Measurements from ENCODE around the gene IFI6.

IFI6 gene

GRCh38 chr1:27666294-27666693 is 5.7 kb downstream of the IFI6 start:
- H3K18ac ChIP-seq (ENCODE audit: low read length): no peak overlapping the region
- no peaks in the 10 kb centered on the region for H3K79me2 ChIP-seq (ENCODE audit: control insufficient read depth, insufficient read depth, low read length, poor library complexity)
- H3K4me1 ChIP-seq (ENCODE audit: control insufficient read depth in 1 of 2, insufficient read depth in 2 of 2, low read length in 2 of 2): peaks cover 3 to 7% of the 10 kb centered on the region in 2 experiments
- no peak for DNase-seq
- no peak overlapping the region for H3K9ac ChIP-seq (ENCODE audit: low read length)
- H2AK5ac ChIP-seq (ENCODE audit: low read length): no peak overlapping the region
- no peak overlapping the region for H3K27ac ChIP-seq (ENCODE audit: low read depth, low read length)
- no peak overlapping the region for H4K12ac ChIP-seq (ENCODE audit: low read depth, low read length)
- H3K9me3 ChIP-seq (ENCODE audit: insufficient read depth, low read depth, low read length): peaks cover 2% of the 10 kb centered on the region
- no peak overlapping the region for H4K8ac ChIP-seq (ENCODE audit: low read depth, low read length)
- no peak overlapping the region for H2BK120ac ChIP-seq (ENCODE audit: insufficient read depth, low read length, poor library complexity)
- H4K91ac ChIP-seq (ENCODE audit: low read depth, low read length): no peak overlapping the region
- H3K4me2 ChIP-seq (ENCODE audit: low read length): no peak overlapping the region
- WGBS (ENCODE audit: extremely low coverage, insufficient coverage, insufficient read length): no CpG with 5 or more reads among the region's 4 CpGs
- H2BK12ac ChIP-seq (ENCODE audit: low read length): no peak overlapping the region
- peaks cover 4% of the 10 kb centered on the region for H3K79me1 ChIP-seq (ENCODE audit: low read length)
- no peak overlapping the region for H3K14ac ChIP-seq (ENCODE audit: low read length)
- H3K23ac ChIP-seq (ENCODE audit: low read length): no peak overlapping the region
- H3K36me3 ChIP-seq (ENCODE audit: control insufficient read depth in 1 of 2, insufficient read depth in 2 of 2, low read length in 2 of 2): peaks cover 0 to 3% of the 10 kb centered on the region in 2 experiments
- no peak overlapping the region for H3K4ac ChIP-seq (ENCODE audit: low read depth, low read length)
- H3K4me3 ChIP-seq (ENCODE audit: low read depth, low read length): no peak overlapping the region
- H3K27me3 ChIP-seq (ENCODE audit: insufficient read depth, low read length): no peaks in the 10 kb centered on the region
- H2BK5ac ChIP-seq (ENCODE audit: low read depth, low read length, poor library complexity): no peak overlapping the region
- no peak overlapping the region for H2AFZ ChIP-seq (ENCODE audit: insufficient read depth, low read length, poor library complexity)

- H2BK120ac ChIP-seq (ENCODE audit: insufficient read depth, low read length, poor library complexity): no peak overlapping the region
- no CpG with 5 or more reads among the region's 9 CpGs for WGBS (ENCODE audit: extremely low coverage, insufficient coverage, insufficient read length)
- no peak overlapping the region for H3K14ac ChIP-seq (ENCODE audit: low read length)
- H3K79me1 ChIP-seq (ENCODE audit: low read length): peaks cover 4% of the 10 kb centered on the region
- H3K18ac ChIP-seq (ENCODE audit: low read length): no peak overlapping the region
- no peak overlapping the region for H3K23ac ChIP-seq (ENCODE audit: low read length)
- no peak overlapping the region for H2AFZ ChIP-seq (ENCODE audit: insufficient read depth, low read length, poor library complexity)
- H3K27ac ChIP-seq (ENCODE audit: low read depth, low read length): no peak overlapping the region
- peak overlapping the region; percentile 31 for H2BK12ac ChIP-seq (ENCODE audit: low read length)
- H3K9me3 ChIP-seq (ENCODE audit: insufficient read depth, low read depth, low read length): peaks cover 2% of the 10 kb centered on the region
- DNase-seq: no peak
- no peaks in the 10 kb centered on the region for H3K27me3 ChIP-seq (ENCODE audit: insufficient read depth, low read length)
- H3K9ac ChIP-seq (ENCODE audit: low read length): no peak overlapping the region
- H4K91ac ChIP-seq (ENCODE audit: low read depth, low read length): no peak overlapping the region
- peaks cover 0 to 3% of the 10 kb centered on the region in 2 experiments for H3K36me3 ChIP-seq (ENCODE audit: control insufficient read depth in 1 of 2, insufficient read depth in 2 of 2, low read length in 2 of 2)
- H3K4me1 ChIP-seq (ENCODE audit: control insufficient read depth in 1 of 2, insufficient read depth in 2 of 2, low read length in 2 of 2): peaks cover 3 to 7% of the 10 kb centered on the region in 2 experiments
- no peak overlapping the region for H3K4ac ChIP-seq (ENCODE audit: low read depth, low read length)
- H2AK5ac ChIP-seq (ENCODE audit: low read length): no peak overlapping the region
- H4K8ac ChIP-seq (ENCODE audit: low read depth, low read length): no peak overlapping the region
- H3K4me3 ChIP-seq (ENCODE audit: low read depth, low read length): no peak overlapping the region
- no peak overlapping the region for H3K4me2 ChIP-seq (ENCODE audit: low read length)
- H4K12ac ChIP-seq (ENCODE audit: low read depth, low read length): no peak overlapping the region
- no peak overlapping the region for H2BK5ac ChIP-seq (ENCODE audit: low read depth, low read length, poor library complexity)
- H3K79me2 ChIP-seq (ENCODE audit: control insufficient read depth, insufficient read depth, low read length, poor library complexity): no peaks in the 10 kb centered on the region
These were observed 6.9 kb downstream of the IFI6 start for GRCh38 chr1:27665016-27665651.

GRCh38 chr1:27664291-27664690 is 7.7 kb downstream of the IFI6 start:
- Histone ChIP-seq H2BK120ac (ENCODE audit: insufficient read depth, low read length, poor library complexity) (no peak overlapping the region), H3K18ac (ENCODE audit: low read length) (no peak overlapping the region), H3K4ac (ENCODE audit: low read depth, low read length) (no peak overlapping the region), H3K9ac (ENCODE audit: low read length) (no peak overlapping the region), H3K4me2 (ENCODE audit: low read length) (no peak overlapping the region), H4K12ac (ENCODE audit: low read depth, low read length) (no peak overlapping the region), H3K14ac (ENCODE audit: low read length) (no peak overlapping the region), H3K27ac (ENCODE audit: low read depth, low read length) (no peak overlapping the region), H3K36me3 (ENCODE audit: control insufficient read depth in 1 of 2, insufficient read depth in 2 of 2, low read length in 2 of 2) (peaks cover 0 to 3% of the 10 kb centered on the region in 2 experiments), H2BK12ac (ENCODE audit: low read length) (no peak overlapping the region), H4K8ac (ENCODE audit: low read depth, low read length) (no peak overlapping the region), H2BK5ac (ENCODE audit: low read depth, low read length, poor library complexity) (no peak overlapping the region), H3K9me3 (ENCODE audit: insufficient read depth, low read depth, low read length) (peaks cover under 1% of the 10 kb centered on the region), H3K4me1 (ENCODE audit: control insufficient read depth in 1 of 2, insufficient read depth in 2 of 2, low read length in 2 of 2) (peaks cover 5 to 9% of the 10 kb centered on the region in 2 experiments), H3K79me1 (ENCODE audit: low read length) (peaks cover 6% of the 10 kb centered on the region), H2AFZ (ENCODE audit: insufficient read depth, low read length, poor library complexity) (no peak overlapping the region), H3K23ac (ENCODE audit: low read length) (no peak overlapping the region), H4K91ac (ENCODE audit: low read depth, low read length) (no peak overlapping the region), H3K27me3 (ENCODE audit: insufficient read depth, low read length) (no peaks in the 10 kb centered on the region), H3K4me3 (ENCODE audit: low read depth, low read length) (no peak overlapping the region), H3K79me2 (ENCODE audit: control insufficient read depth, insufficient read depth, low read length, poor library complexity) (peaks cover 2% of the 10 kb centered on the region), H2AK5ac (ENCODE audit: low read length) (no peak overlapping the region)
- WGBS (ENCODE audit: extremely low coverage, insufficient coverage, insufficient read length): no CpG with 5 or more reads among the region's 8 CpGs
- DNase-seq: peak in 1 of 2 donors; percentile 33

GRCh38 chr1:27662707-27663393 is 9.1 kb downstream of the IFI6 start:
- no CpG with 5 or more reads among the region's 12 CpGs for WGBS (ENCODE audit: extremely low coverage, insufficient coverage, insufficient read length)
- H3K4me3 ChIP-seq (ENCODE audit: low read depth, low read length): no peak overlapping the region
- H3K79me2 ChIP-seq (ENCODE audit: control insufficient read depth, insufficient read depth, low read length, poor library complexity): peaks cover 2% of the 10 kb centered on the region
- H3K27me3 ChIP-seq (ENCODE audit: insufficient read depth, low read length): no peaks in the 10 kb centered on the region
- peak overlapping the region; percentile 52 for H3K18ac ChIP-seq (ENCODE audit: low read length)
- H4K12ac ChIP-seq (ENCODE audit: low read depth, low read length): peak overlapping the region; percentile 31
- H3K9ac ChIP-seq (ENCODE audit: low read length): no peak overlapping the region
- H2BK12ac ChIP-seq (ENCODE audit: low read length): peak overlapping the region; percentile 72
- H3K79me1 ChIP-seq (ENCODE audit: low read length): peaks cover 6% of the 10 kb centered on the region
- H3K9me3 ChIP-seq (ENCODE audit: insufficient read depth, low read depth, low read length): no peaks in the 10 kb centered on the region
- H2BK5ac ChIP-seq (ENCODE audit: low read depth, low read length, poor library complexity): peak overlapping the region; percentile 18
- peak overlapping the region; percentile 63 for H2AK5ac ChIP-seq (ENCODE audit: low read length)
- H3K23ac ChIP-seq (ENCODE audit: low read length): no peak overlapping the region
- peak overlapping the region; percentile 47 for H2BK120ac ChIP-seq (ENCODE audit: insufficient read depth, low read length, poor library complexity)
- peak overlapping the region; percentile 3 for H3K14ac ChIP-seq (ENCODE audit: low read length)
- H4K91ac ChIP-seq (ENCODE audit: low read depth, low read length): peak overlapping the region; percentile 45
- H3K4me2 ChIP-seq (ENCODE audit: low read length): no peak overlapping the region
- no peaks in the 10 kb centered on the region for H3K36me3 ChIP-seq (ENCODE audit: control insufficient read depth in 1 of 2, insufficient read depth in 2 of 2, low read length in 2 of 2)
- H3K27ac ChIP-seq (ENCODE audit: low read depth, low read length): no peak overlapping the region
- H3K4me1 ChIP-seq (ENCODE audit: control insufficient read depth in 1 of 2, insufficient read depth in 2 of 2, low read length in 2 of 2): peaks cover 9 to 15% of the 10 kb centered on the region in 2 experiments
- peak overlapping the region; percentile 82 for H4K8ac ChIP-seq (ENCODE audit: low read depth, low read length)
- H2AFZ ChIP-seq (ENCODE audit: insufficient read depth, low read length, poor library complexity): peak overlapping the region; percentile 59
- peak; percentile 77 to 96 for DNase-seq
- H3K4ac ChIP-seq (ENCODE audit: low read depth, low read length): no peak overlapping the region
